HL-60 (cell line): ENCODE measurements around the gene SPG21.

Source experiments
- CTCF ChIP-seq: IDR thresholded peaks from one replicate; pipeline ENCODE4 v1.5.1; 2011; ENCODE audit warnings: low read length, control low read depth, inconsistent platforms; ENCODE audit not compliant: insufficient read depth
- GABPA ChIP-seq: IDR thresholded peaks from 2 replicates; pipeline ENCODE4 v1.6.1; 2012; ENCODE audit warnings: low read depth
- POLR2AphosphoS5 ChIP-seq: IDR thresholded peaks from 2 replicates; pipeline ENCODE4 v1.6.1; 2012; ENCODE audit warnings: low read depth
- REST ChIP-seq: IDR thresholded peaks from 2 replicates; pipeline ENCODE4 v1.6.1; 2012; ENCODE audit warnings: low read depth; ENCODE audit not compliant: insufficient replicate concordance

GRCh38 chr15:64981812-64982431 is 7.8 kb downstream of the SPG21 start:
- TF ChIP-seq POLR2AphosphoS5 (no peak), CTCF (no peak), REST (no peak), GABPA (no peak)
